GM21825 (cell line): ENCODE measurements around the gene ADNP.
A peak's percentile ranks its signal among the peaks of the same experiment; 100 is the strongest.

Experiments used
- ATAC-seq: cut with Tn5 transposase; IDR thresholded peaks from one replicate; pipeline ENCODE4 v1.9.1; 2021; ENCODE audit warnings: mild to moderate bottlenecking, moderate library complexity; ENCODE audit not compliant: unreplicated experiment

ADNP gene

GRCh38 chr20:50932691-50933280 is 1.5 kb upstream of the ADNP start:
- ATAC-seq, result no peak

- ATAC-seq, result no peak
Measured at GRCh38 chr20:50932016-50932485, 814 bp upstream of the ADNP start.

- ATAC-seq, result peak; percentile 16
Measured at GRCh38 chr20:50930976-50931305, 296 bp downstream of the ADNP start.

- ATAC-seq, result peak; percentile 17
Measured at GRCh38 chr20:50930139-50930975, 880 bp downstream of the ADNP start.

GRCh38 chr20:50929299-50930138 is 1.7 kb downstream of the ADNP start:
- ATAC-seq, result peak; percentile 56

GRCh38 chr20:50928469-50928868 is 2.8 kb downstream of the ADNP start:
- ATAC-seq, result no peak

- ATAC-seq, result no peak
Measured at GRCh38 chr20:50926530-50926929, 4.7 kb downstream of the ADNP start.

- no peak for ATAC-seq
Measured at GRCh38 chr20:50924261-50924920, 6.8 kb downstream of the ADNP start.

- no peak for ATAC-seq
Measured at GRCh38 chr20:50921803-50922501, 9.3 kb downstream of the ADNP start.

GRCh38 chr20:50920997-50921396 is 10.2 kb downstream of the ADNP start:
- ATAC-seq, result no peak

GRCh38 chr20:50919567-50919966 is 11.7 kb downstream of the ADNP start:
- ATAC-seq, result no peak

GRCh38 chr20:50918403-50918802 is 12.8 kb downstream of the ADNP start:
- ATAC-seq, result no peak

GRCh38 chr20:50916934-50917333 is 14.3 kb downstream of the ADNP start:
- ATAC-seq, result no peak

- no peak for ATAC-seq
Measured at GRCh38 chr20:50916257-50916656, 15.0 kb downstream of the ADNP start.

- ATAC-seq, result no peak
Measured at GRCh38 chr20:50915424-50915823, 15.8 kb downstream of the ADNP start.

- no peak for ATAC-seq
Measured at GRCh38 chr20:50913690-50914375, 17.4 kb downstream of the ADNP start.

- peak; percentile 50 for ATAC-seq
Measured at GRCh38 chr20:50911716-50912115, 19.5 kb downstream of the ADNP start.

GRCh38 chr20:50911030-50911429 is 20.2 kb downstream of the ADNP start:
- ATAC-seq, result no peak

- ATAC-seq, result no peak
Measured at GRCh38 chr20:50909413-50909812, 21.8 kb downstream of the ADNP start.

- no peak for ATAC-seq
Measured at GRCh38 chr20:50904067-50904570, 27.1 kb downstream of the ADNP start.
